ENCODE data around the gene DOCK2.

DNA sequence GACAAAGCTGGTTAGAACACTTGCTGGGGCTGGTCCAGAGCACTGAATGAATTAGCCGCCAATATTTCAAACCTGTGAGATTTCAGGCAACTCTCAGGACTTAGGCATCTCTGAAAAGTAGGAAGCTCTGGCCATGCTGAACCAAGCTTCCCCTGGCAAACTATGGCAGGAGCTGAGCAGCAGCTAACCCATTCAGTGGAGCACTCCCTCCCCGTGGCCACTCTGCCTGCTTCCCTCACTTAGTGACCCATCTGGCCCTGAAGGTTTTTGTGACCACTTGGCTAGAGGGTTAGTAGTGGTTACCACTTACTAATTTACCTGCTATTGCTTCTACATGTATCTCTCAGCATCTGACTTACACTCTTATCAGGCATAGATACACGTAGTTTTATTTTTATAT is 494.2 kb downstream of the DOCK2 start:
- no peak for TF ChIP-seq CTCF (IDR thresholded peaks at IDR 0.05 in 4 of 5, conservative IDR thresholded peaks at IDR 0.05 in 1 of 5)
- TF ChIP-seq POLR2A (IDR thresholded peaks at IDR 0.05) = no peak
